HG03575 (cell line): ENCODE results near the gene DDN.

Source experiments
- ATAC-seq: cut with Tn5 transposase; IDR thresholded peaks from one replicate; pipeline ENCODE4 v1.9.1; 2021; ENCODE audit not compliant: unreplicated experiment, insufficient number of reproducible peaks, low FRiP score; ENCODE audit errors: extremely low read depth

DDN gene

GRCh38 chr12:49032679-49033447, 33.7 kb upstream of the DDN start:
- ATAC-seq: no peak

- no peak for ATAC-seq
These were observed 33.1 kb upstream of the DDN start for GRCh38 chr12:49032276-49032675.

GRCh38 chr12:49031573-49032161, 32.5 kb upstream of the DDN start:
- ATAC-seq: no peak

GRCh38 chr12:49030714-49031572, 31.8 kb upstream of the DDN start:
- ATAC-seq: no peak

- no peak for ATAC-seq
These were observed 30.9 kb upstream of the DDN start for GRCh38 chr12:49030119-49030518.

GRCh38 chr12:49028666-49029275, 29.6 kb upstream of the DDN start:
- no peak for ATAC-seq

- no peak for ATAC-seq
These were observed 28.8 kb upstream of the DDN start for GRCh38 chr12:49027846-49028555.

- ATAC-seq: no peak
These were observed 27.7 kb upstream of the DDN start for GRCh38 chr12:49026678-49027480.

- no peak for ATAC-seq
These were observed 26.9 kb upstream of the DDN start for GRCh38 chr12:49026101-49026500.

GRCh38 chr12:49025463-49025862, 26.3 kb upstream of the DDN start:
- no peak for ATAC-seq

GRCh38 chr12:49024543-49024942, 25.4 kb upstream of the DDN start:
- ATAC-seq: no peak

- no peak for ATAC-seq
These were observed 24.6 kb upstream of the DDN start for GRCh38 chr12:49023812-49024211.

GRCh38 chr12:49022558-49023178, 23.5 kb upstream of the DDN start:
- no peak for ATAC-seq

GRCh38 chr12:49021292-49021915, 22.2 kb upstream of the DDN start:
- no peak for ATAC-seq

- ATAC-seq: no peak
These were observed 21.3 kb upstream of the DDN start for GRCh38 chr12:49020441-49020840.

- no peak for ATAC-seq
These were observed 20.5 kb upstream of the DDN start for GRCh38 chr12:49019443-49020324.

GRCh38 chr12:49019120-49019430, 19.9 kb upstream of the DDN start:
- peak; percentile 8 for ATAC-seq
